ENCODE measurements around the gene UBE3C. TPM values are rescaled to one million over a fixed set of nuclear protein-coding genes. Genes with fewer than 3 reads are reported as not detected.
A peak's percentile ranks its signal among the peaks of the same experiment; 100 is the strongest.

UBE3C gene
- total and polyA plus RNA-seq, 9 of the 15 experiments (the other 6 are each of a cell fraction or from before 2014, with no cell fraction given) = 9.6 to 91.7 (median 75.4) TPM

GRCh38 chr7:157177333-157177982, 38.7 kb downstream of the UBE3C start:
- intact Hi-C loops (cut with micrococcal nuclease) (no loop called here), in situ Hi-C loops (cut with MboI) (no loop called here)
- TF ChIP-seq POLR2G (IDR thresholded peaks at IDR 0.05; ENCODE audit: low read depth, low read length) (0 out of 2 replicates have a peak, but pooled peaks have one; percentile 23), LARP7 (IDR thresholded peaks at IDR 0.05) (no peak), RBM22 (IDR thresholded peaks at IDR 0.05; ENCODE audit: low read depth, low read length, poor library complexity, severe bottlenecking) (peak; percentile 45), SRSF3 (IDR thresholded peaks at IDR 0.05; ENCODE audit: insufficient read depth, low read length) (no peak)
- Histone ChIP-seq H3K4me3 (no peak overlapping the region), H4K20me1 (replicated peaks; ENCODE audit: control insufficient read depth, insufficient read depth, low read length) (peaks cover 4% of the 10 kb centered on the region; the same call in 1 of the 2 replicates), H3K9me1 (ENCODE audit: control insufficient read depth, insufficient read depth, low read length) (peaks cover 3% of the 10 kb centered on the region), H3K36me3 (ENCODE audit: control insufficient read depth, insufficient read depth, low read length) (peaks cover 98% of the 10 kb centered on the region), H3K9me3 (replicated peaks; ENCODE audit: control insufficient read depth, insufficient read depth, low read depth, low read length) (no peaks in the 10 kb centered on the region), H3K9ac (ENCODE audit: insufficient read depth in 1 of 2, low read depth in 2 of 2, low read length in 2 of 2) (peak overlapping the region in 1 of 2 experiments; percentile 36; a peak in 1 of 4 replicates), H2AFZ (ENCODE audit: low read depth, low read length) (no peak overlapping the region), H3K27me3 (ENCODE audit: control insufficient read depth in 2 of 2, insufficient read depth in 2 of 2, low read length in 2 of 2) (no peaks in the 10 kb centered on the region), H3K27ac (ENCODE audit: extremely low read depth, low read depth, low read length) (no peak overlapping the region), H3K79me2 (ENCODE audit: control insufficient read depth, insufficient read depth, low read length) (peaks cover 10% of the 10 kb centered on the region; the same call in 1 of the 3 replicates), H3K4me1 (replicated peaks in 1 of 2; ENCODE audit: control insufficient read depth in 2 of 2, insufficient read depth in 2 of 2, low read length in 2 of 2) (no peaks in the 10 kb centered on the region), H3K4me2 (ENCODE audit: insufficient read depth, low read length) (no peak overlapping the region)
- DNase-seq (ENCODE audit: extremely low read depth in 1 of 4, low spot score in 3 of 4) (no peak), ATAC-seq (no peak), FAIRE-seq (no peak)
- no TSS peak for BruUV-seq (replicated peaks)
- POLR2A ChIA-PET = interaction anchor here (1.9 kb wide), 1 partner anchor 15 kb away, joined by 8 read pairs; no protein-coding TSS in a partner anchor
- 82% methylated on average over 18 of the region's 18 CpGs for WGBS (ENCODE audit: insufficient coverage, low coverage, missing lambda C conversion rate)
- CTCF ChIA-PET (ENCODE audit: low intra/inter-chr PET ratio) = no interaction called here

- Histone ChIP-seq H3K4me2 (ENCODE audit: insufficient read depth, low read length) (no peak overlapping the region), H4K20me1 (replicated peaks; ENCODE audit: control insufficient read depth, insufficient read depth, low read length) (peaks cover 4% of the 10 kb centered on the region; the same call in 1 of the 2 replicates), H3K4me1 (replicated peaks in 1 of 2; ENCODE audit: control insufficient read depth in 2 of 2, insufficient read depth in 2 of 2, low read length in 2 of 2) (no peaks in the 10 kb centered on the region), H3K9me1 (ENCODE audit: control insufficient read depth, insufficient read depth, low read length) (peaks cover 3% of the 10 kb centered on the region), H3K9me3 (replicated peaks; ENCODE audit: control insufficient read depth, insufficient read depth, low read depth, low read length) (no peaks in the 10 kb centered on the region), H3K27ac (ENCODE audit: extremely low read depth, low read depth, low read length) (no peak overlapping the region), H3K27me3 (ENCODE audit: control insufficient read depth in 2 of 2, insufficient read depth in 2 of 2, low read length in 2 of 2) (no peaks in the 10 kb centered on the region), H2AFZ (ENCODE audit: low read depth, low read length) (no peak overlapping the region), H3K79me2 (ENCODE audit: control insufficient read depth, insufficient read depth, low read length) (peaks cover 4% of the 10 kb centered on the region; the same call in 1 of the 3 replicates), H3K4me3 (no peak overlapping the region), H3K9ac (ENCODE audit: insufficient read depth in 1 of 2, low read depth in 2 of 2, low read length in 2 of 2) (no peak overlapping the region), H3K36me3 (ENCODE audit: control insufficient read depth, insufficient read depth, low read length) (peaks cover 96% of the 10 kb centered on the region)
- ChIA-PET CTCF (ENCODE audit: low intra/inter-chr PET ratio) (no interaction called here), POLR2A (interaction anchor here (1.4 to 1.7 kb wide), 2 partner anchors 14 to 22 kb away, joined by 3 to 5 read pairs; no protein-coding TSS in a partner anchor)
- WGBS (ENCODE audit: insufficient coverage, low coverage, missing lambda C conversion rate) = 90% methylated on average over 7 of the region's 7 CpGs
- intact Hi-C loops (cut with micrococcal nuclease) = no loop called here
- BruUV-seq (replicated peaks) = no TSS peak
- no peak for FAIRE-seq
- in situ Hi-C loops (cut with MboI) = no loop called here
- ATAC-seq = no peak
- no peak for DNase-seq (ENCODE audit: extremely low read depth in 1 of 4, low spot score in 3 of 4)
- TF ChIP-seq FOXP1 (CRISPR knock-in tag; IDR thresholded peaks at IDR 0.05) (no peak), ZNF165 (CRISPR knock-in tag; IDR thresholded peaks at IDR 0.05; ENCODE audit: borderline replicate concordance) (no peak), KAT7 (CRISPR knock-in tag; IDR thresholded peaks at IDR 0.05; ENCODE audit: borderline replicate concordance) (no peak), MAFK (IDR thresholded peaks at IDR 0.05; ENCODE audit: low read length) (no peak), NFE2L1 (tag; IDR thresholded peaks at IDR 0.05; ENCODE audit: borderline replicate concordance, low read depth) (no peak), CREB3 (tag; conservative IDR thresholded peaks at IDR 0.05; ENCODE audit: low read depth) (no peak), FUS (optimal IDR thresholded peaks at IDR 0.05; ENCODE audit: low read depth, low read length) (no peak), SREBF2 (CRISPR knock-in tag; IDR thresholded peaks at IDR 0.05) (no peak), NCOA4 (IDR thresholded peaks at IDR 0.05; ENCODE audit: partially characterized antibody) (no peak), TRIM24 (IDR thresholded peaks at IDR 0.05) (no peak), EP400 (IDR thresholded peaks at IDR 0.05) (no peak), TEAD1 (CRISPR knock-in tag; IDR thresholded peaks at IDR 0.05) (no peak)
Measured at GRCh38 chr7:157177983-157178381, 39.3 kb downstream of the UBE3C start.

All from K562 (cell line).